ENCODE measurements around the gene TSG101.
A peak's percentile ranks its signal among the peaks of the same experiment; 100 is the strongest.

TSG101 gene

GRCh38 chr11:18455686-18456372 lies 70.9 kb downstream of the TSG101 start, which contains the start of gene LDHAL6A:
LDHAL6A (plus strand) TSS chr11:18455856; CDS start chr11:18456681, 825 bp downstream.
- no peak within 1 kb of the TSS for H3K4me3 ChIP-seq (ENCODE audit: control insufficient read depth, low read depth, low read length)
- no peak for TF ChIP-seq CTCF (conservative IDR thresholded peaks at IDR 0.05; ENCODE audit: control insufficient read depth, insufficient read depth, low read depth, low read length)
- no peak for DNase-seq (ENCODE audit: low read depth)

- no peak overlapping the region for H3K4me3 ChIP-seq (ENCODE audit: control insufficient read depth, low read depth, low read length)
- no peak for TF ChIP-seq CTCF (conservative IDR thresholded peaks at IDR 0.05; ENCODE audit: control insufficient read depth, insufficient read depth, low read depth, low read length)
- peak; percentile 68 for DNase-seq (ENCODE audit: low read depth)
Measured at GRCh38 chr11:18452927-18453326, 73.8 kb downstream of the TSG101 start.

GRCh38 chr11:18449251-18449650 lies 77.5 kb downstream of the TSG101 start:
- TF ChIP-seq CTCF (conservative IDR thresholded peaks at IDR 0.05; ENCODE audit: control insufficient read depth, insufficient read depth, low read depth, low read length): no peak
- no peak for DNase-seq (ENCODE audit: low read depth)
- H3K4me3 ChIP-seq (ENCODE audit: control insufficient read depth, low read depth, low read length): no peak overlapping the region

GRCh38 chr11:18438691-18439090 lies 88.1 kb downstream of the TSG101 start:
- TF ChIP-seq CTCF (conservative IDR thresholded peaks at IDR 0.05; ENCODE audit: control insufficient read depth, insufficient read depth, low read depth, low read length): no peak
- H3K4me3 ChIP-seq (ENCODE audit: control insufficient read depth, low read depth, low read length): no peak overlapping the region
- no peak for DNase-seq (ENCODE audit: low read depth)

All from fibroblast of mammary gland (primary cell).